VCaP (cell line): ENCODE results near the gene UBXN1.

Source experiments
- H3K27ac ChIP-seq: fragments of 450-650 bp; 2 replicates; pipeline ENCODE4 v1.5.1; 2017
- CTCF ChIP-seq: fragments of 450-650 bp; conservative IDR thresholded peaks from 2 replicates; pipeline ENCODE4 v1.5.1; 2017; ENCODE audit warnings: mild to moderate bottlenecking, moderate library complexity

UBXN1 gene

GRCh38 chr11:62689421-62690183 is 10.7 kb upstream of the UBXN1 start, which contains the start of gene LRRN4CL:
TSS of gene LRRN4CL (minus strand) at chr11:62689530. CDS start at chr11:62688508, 1,022 bp downstream.
- H3K27ac ChIP-seq = no peak within 1 kb of the TSS
- TF ChIP-seq CTCF = no peak

- no peak overlapping the region for H3K27ac ChIP-seq
- TF ChIP-seq CTCF = no peak
Measured at GRCh38 chr11:62688491-62688890, 9.6 kb upstream of the UBXN1 start.

- no peak for TF ChIP-seq CTCF
- no peak overlapping the region for H3K27ac ChIP-seq
Measured at GRCh38 chr11:62687508-62688396, 8.9 kb upstream of the UBXN1 start.

- no peak for TF ChIP-seq CTCF
- no peak overlapping the region for H3K27ac ChIP-seq
Measured at GRCh38 chr11:62682518-62682917, 3.6 kb upstream of the UBXN1 start.

DNA sequence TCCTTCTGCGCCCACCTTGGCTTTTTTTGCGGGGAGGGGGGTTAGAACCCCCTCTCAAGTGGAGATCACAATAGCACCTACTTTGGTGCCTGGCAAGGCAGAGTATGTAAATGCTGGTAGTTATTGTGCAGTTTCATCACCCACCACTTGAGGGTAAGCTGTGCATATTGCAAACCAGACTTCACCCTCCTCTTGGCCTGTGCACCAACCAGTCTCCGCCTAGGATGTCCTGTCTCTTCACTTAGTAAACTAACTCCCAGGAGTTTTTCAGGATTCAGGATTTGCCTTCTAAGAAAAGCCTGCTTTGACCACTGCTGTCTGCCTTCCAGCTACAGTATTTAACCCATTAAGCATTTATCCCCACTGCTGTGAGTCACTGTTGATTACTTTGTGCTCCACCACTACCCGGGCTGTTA is 2.0 kb upstream of the UBXN1 start:
- peak; percentile 73 for TF ChIP-seq CTCF
- H3K27ac ChIP-seq = peak overlapping the region; percentile 88

GRCh38 chr11:62678433-62678769 is 472 bp downstream of the UBXN1 start:
- no peak for TF ChIP-seq CTCF
- peak overlapping the region; percentile 88 for H3K27ac ChIP-seq

DNA sequence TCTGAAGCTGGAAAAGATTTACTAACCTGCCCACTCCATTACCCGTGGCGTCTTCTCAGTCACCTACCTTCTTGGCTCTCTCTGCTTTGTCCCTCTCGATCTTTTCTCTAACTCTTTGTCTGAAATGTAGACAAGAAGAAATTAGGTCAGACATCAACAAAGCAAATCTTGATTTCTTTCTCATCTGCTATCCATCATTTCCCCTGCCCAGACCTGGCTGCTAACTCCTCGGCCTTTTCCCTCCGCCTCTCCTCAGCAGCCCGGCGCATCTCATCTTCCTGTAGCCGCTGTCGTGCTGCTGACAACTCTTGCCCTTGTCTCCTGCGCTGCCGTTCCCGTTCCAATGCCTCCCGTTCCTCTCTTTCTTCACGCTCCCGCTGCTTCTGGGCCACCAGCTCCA is 1.2 kb downstream of the UBXN1 start:
- peak overlapping the region; percentile 88; the same call in 1 of the 2 replicates for H3K27ac ChIP-seq
- TF ChIP-seq CTCF = no peak
